Ishikawa (cell line): Measurements from ENCODE around the gene PODXL2.

Experiments
- CEBPB ChIP-seq: IDR thresholded peaks from 2 replicates; pipeline ENCODE4 v1.6.1; 2012
- CREB1 ChIP-seq: IDR thresholded peaks from 2 replicates; pipeline ENCODE4 v1.6.1; 2012; ENCODE audit warnings: low read depth
- EGR1 ChIP-seq: IDR thresholded peaks from 2 replicates; pipeline ENCODE4 v1.6.1; 2012
- EP300 ChIP-seq: IDR thresholded peaks from 2 replicates; pipeline ENCODE4 v1.6.1; 2012; ENCODE audit warnings: borderline replicate concordance
- FOXM1 ChIP-seq: IDR thresholded peaks from 2 replicates; pipeline ENCODE4 v1.6.1; 2012; ENCODE audit warnings: low read depth, borderline replicate concordance
- NFIC ChIP-seq: IDR thresholded peaks from 2 replicates; pipeline ENCODE4 v1.6.1; 2012
- RAD21 ChIP-seq: IDR thresholded peaks from 2 replicates; pipeline ENCODE4 v1.6.1; 2012; ENCODE audit warnings: low read depth
- TAF1 ChIP-seq: IDR thresholded peaks from 2 replicates; pipeline ENCODE4 v1.6.1; 2012; ENCODE audit warnings: low read depth, mild to moderate bottlenecking
- TCF12 ChIP-seq: IDR thresholded peaks from 2 replicates; pipeline ENCODE4 v1.6.1; 2012; ENCODE audit warnings: low read depth
- TEAD4 ChIP-seq: IDR thresholded peaks from 2 replicates; pipeline ENCODE4 v1.6.1; 2012
- YY1 ChIP-seq: IDR thresholded peaks from 2 replicates; pipeline ENCODE4 v1.6.1; 2012; ENCODE audit warnings: low read depth
- ZBTB7A ChIP-seq: IDR thresholded peaks from 2 replicates; pipeline ENCODE4 v1.6.1; 2012; ENCODE audit warnings: low read depth
- TF ChIP-seq, protein P1 (sequence below): IDR thresholded peaks from 2 replicates; pipeline ENCODE4 v1.6.1; 2012
- TF ChIP-seq, protein P2 (sequence below): IDR thresholded peaks from 2 replicates; pipeline ENCODE4 v1.6.1; 2012; ENCODE audit warnings: low read depth, mild to moderate bottlenecking
- TF ChIP-seq, protein P3 (sequence below): IDR thresholded peaks from 2 replicates; pipeline ENCODE4 v1.6.1; 2012

The PODXL2 gene

DNA sequence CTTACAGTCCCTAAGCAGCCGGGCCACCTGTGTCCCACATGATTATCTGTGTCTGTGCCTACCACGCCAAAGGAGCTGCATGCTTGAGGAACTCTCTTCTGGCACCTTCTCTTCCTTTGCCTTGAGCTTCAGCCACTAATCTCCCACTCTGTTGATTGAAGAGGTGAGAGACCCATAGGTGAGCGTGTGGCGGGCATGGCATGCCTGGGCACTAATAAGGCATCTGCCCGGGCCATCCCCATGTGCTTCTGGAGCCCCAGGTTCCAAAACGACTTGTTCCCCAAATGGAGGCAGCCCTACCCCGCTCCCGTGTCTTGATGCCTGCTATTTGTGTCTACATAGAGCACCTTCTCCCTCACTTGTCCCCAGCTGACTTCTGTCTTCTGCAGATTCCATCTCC is 17.7 kb upstream of the PODXL2 start:
- TF ChIP-seq ZBTB7A (no peak), EP300 (no peak), CEBPB (no peak), TAF1 (no peak), NFIC (no peak), TEAD4 (no peak), CREB1 (no peak), EGR1 (no peak), FOXM1 (no peak), RAD21 (no peak), YY1 (no peak), TCF12 (no peak)
- TF ChIP-seq, protein P1, sequence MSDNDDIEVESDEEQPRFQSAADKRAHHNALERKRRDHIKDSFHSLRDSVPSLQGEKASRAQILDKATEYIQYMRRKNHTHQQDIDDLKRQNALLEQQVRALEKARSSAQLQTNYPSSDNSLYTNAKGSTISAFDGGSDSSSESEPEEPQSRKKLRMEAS, result no peak
- TF ChIP-seq, protein P2, sequence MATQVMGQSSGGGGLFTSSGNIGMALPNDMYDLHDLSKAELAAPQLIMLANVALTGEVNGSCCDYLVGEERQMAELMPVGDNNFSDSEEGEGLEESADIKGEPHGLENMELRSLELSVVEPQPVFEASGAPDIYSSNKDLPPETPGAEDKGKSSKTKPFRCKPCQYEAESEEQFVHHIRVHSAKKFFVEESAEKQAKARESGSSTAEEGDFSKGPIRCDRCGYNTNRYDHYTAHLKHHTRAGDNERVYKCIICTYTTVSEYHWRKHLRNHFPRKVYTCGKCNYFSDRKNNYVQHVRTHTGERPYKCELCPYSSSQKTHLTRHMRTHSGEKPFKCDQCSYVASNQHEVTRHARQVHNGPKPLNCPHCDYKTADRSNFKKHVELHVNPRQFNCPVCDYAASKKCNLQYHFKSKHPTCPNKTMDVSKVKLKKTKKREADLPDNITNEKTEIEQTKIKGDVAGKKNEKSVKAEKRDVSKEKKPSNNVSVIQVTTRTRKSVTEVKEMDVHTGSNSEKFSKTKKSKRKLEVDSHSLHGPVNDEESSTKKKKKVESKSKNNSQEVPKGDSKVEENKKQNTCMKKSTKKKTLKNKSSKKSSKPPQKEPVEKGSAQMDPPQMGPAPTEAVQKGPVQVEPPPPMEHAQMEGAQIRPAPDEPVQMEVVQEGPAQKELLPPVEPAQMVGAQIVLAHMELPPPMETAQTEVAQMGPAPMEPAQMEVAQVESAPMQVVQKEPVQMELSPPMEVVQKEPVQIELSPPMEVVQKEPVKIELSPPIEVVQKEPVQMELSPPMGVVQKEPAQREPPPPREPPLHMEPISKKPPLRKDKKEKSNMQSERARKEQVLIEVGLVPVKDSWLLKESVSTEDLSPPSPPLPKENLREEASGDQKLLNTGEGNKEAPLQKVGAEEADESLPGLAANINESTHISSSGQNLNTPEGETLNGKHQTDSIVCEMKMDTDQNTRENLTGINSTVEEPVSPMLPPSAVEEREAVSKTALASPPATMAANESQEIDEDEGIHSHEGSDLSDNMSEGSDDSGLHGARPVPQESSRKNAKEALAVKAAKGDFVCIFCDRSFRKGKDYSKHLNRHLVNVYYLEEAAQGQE, result no peak
- TF ChIP-seq, protein P3, sequence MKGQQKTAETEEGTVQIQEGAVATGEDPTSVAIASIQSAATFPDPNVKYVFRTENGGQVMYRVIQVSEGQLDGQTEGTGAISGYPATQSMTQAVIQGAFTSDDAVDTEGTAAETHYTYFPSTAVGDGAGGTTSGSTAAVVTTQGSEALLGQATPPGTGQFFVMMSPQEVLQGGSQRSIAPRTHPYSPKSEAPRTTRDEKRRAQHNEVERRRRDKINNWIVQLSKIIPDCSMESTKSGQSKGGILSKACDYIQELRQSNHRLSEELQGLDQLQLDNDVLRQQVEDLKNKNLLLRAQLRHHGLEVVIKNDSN, result no peak

DNA sequence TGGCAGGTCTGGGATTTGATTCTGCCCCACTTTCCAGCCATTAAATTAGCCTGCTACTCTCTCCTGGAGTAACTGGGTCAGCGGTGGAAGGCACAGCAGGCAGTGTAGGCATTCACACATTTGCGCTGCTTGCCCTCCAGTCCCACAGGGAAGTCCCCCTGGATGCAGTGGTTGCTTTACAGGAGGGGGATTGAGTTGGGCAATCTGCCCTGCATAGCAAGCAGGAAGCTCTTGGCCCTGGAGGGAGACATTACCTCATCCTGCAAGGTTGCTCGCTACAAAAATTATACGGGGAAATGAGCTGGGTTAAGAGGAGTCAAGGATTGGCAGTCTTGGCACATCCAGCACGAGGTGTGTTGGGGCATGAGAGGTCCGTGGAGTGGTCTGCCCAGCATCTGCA is 16.0 kb upstream of the PODXL2 start:
- TF ChIP-seq EP300 (no peak), TAF1 (no peak), TEAD4 (no peak), TCF12 (no peak), EGR1 (no peak), CREB1 (no peak), FOXM1 (no peak), RAD21 (no peak), NFIC (no peak), YY1 (no peak), CEBPB (no peak), ZBTB7A (no peak)
- TF ChIP-seq, protein P2, result no peak
- TF ChIP-seq, protein P1, result no peak
- TF ChIP-seq, protein P3, result no peak

DNA sequence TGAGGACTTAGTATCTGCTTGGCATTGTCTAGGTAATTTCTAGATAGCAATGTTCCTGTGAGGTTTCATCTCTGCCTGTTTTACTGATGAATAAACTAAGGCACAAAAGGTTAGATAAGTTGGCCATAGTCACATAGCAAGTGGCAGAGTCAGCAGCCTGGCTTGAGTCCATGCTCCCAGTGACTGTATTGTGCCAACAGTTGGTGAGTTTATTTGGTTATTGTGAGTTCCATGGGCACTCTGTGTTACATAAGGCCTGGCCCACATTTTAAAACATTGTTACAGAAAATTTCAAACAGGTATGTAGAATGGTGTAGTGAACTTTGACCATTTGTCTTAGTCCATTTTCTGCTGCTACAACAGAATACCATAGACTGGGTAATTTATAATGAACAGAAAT is 15.6 kb upstream of the PODXL2 start:
- no peak for TF ChIP-seq CREB1

DNA sequence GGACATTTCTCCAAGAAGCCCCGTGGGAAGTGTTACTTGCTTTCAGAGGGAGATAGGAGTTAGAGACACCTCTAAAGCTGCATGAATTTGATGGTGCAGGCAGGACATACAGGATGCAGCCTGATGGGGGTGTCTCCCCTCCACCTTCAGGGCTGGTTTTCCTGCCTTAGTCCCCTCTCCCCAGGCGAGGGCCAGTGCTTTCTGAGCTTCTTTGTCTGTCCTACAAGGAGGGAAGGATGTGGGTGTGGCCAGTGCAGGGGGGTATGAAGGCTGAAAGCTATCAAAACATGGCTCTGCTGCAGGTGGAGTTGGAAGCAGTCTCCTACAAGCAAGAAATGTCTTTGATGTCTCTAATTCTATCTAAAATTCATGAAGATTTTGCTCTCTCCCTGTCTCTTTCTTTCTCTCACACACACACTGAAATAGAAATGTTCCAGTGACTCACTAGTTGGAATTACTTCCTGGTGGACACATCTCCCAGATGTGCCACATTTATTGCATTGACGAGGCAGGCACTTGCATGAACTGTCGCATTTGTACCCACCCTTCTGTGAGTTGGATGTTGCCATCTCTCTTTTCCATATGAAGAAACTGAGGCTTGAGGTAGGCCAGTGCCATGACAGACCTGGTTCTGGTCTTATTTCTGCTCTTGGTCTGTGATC is 13.9 kb upstream of the PODXL2 start:
- no peak for TF ChIP-seq EP300
- TF ChIP-seq, protein P2, result no peak
- no peak for TF ChIP-seq FOXM1
- TF ChIP-seq NFIC, result no peak
- TF ChIP-seq ZBTB7A, result no peak
- no peak for TF ChIP-seq TAF1
- TF ChIP-seq EGR1, result no peak
- TF ChIP-seq, protein P3, result no peak
- TF ChIP-seq CEBPB, result no peak
